ENCODE results near the gene SULF2.
"Not testable (repeated sequence)": the region's sequence is repeated elsewhere in the genome, so short reads cannot be mapped to it uniquely, and the experiment has no call there.

SULF2 gene

DNA sequence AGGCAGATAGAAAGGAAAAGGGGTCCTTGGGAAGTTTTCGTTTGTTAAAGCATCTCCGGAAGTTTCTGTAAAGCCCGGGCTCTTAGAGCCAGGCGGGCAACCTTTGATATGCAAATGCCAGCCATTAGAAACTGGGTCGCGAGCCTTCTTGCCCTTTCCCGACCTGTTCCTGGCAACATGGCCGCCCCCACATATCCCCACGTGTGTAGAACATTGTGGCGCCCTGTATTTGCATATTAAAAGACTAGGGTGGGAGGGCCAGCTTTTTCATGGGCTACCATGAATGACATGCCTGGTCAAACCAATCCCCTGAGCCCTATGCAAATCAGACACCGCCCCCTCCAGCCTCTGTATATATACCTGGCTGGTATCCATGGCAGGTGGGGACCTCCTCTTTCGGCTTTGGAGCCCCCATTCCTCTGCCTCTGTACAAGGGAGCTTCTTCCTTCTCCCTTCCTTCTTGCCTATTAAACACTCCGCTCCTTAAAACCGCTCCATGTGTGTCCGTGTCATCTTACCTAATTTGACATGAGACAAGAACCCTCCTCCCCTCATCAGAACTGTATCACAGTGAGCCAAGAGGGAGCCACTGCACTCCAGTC, 19.0 kb upstream of the SULF2 start:
- DNase-seq, result not testable (repeated sequence)

DNA sequence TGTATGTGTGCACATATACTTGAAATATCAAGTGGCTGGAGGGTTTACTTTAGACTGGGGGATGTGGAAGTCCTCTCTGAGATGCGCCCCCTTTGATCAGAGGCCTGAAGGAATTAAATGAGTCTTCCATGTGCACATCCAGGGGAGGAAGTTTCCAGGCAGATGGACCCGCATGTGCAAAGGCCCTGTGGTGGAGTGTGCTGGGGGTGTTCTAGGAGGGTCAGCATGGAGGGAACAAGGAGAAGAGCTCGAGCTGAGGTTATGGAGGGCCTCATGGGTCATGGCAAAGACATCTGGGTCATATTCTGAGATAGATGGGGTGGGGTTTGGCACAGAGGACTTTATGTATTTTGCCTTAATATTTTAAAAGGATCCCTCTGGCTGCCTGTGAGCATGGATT, 17.7 kb upstream of the SULF2 start:
- no peak for DNase-seq

DNA sequence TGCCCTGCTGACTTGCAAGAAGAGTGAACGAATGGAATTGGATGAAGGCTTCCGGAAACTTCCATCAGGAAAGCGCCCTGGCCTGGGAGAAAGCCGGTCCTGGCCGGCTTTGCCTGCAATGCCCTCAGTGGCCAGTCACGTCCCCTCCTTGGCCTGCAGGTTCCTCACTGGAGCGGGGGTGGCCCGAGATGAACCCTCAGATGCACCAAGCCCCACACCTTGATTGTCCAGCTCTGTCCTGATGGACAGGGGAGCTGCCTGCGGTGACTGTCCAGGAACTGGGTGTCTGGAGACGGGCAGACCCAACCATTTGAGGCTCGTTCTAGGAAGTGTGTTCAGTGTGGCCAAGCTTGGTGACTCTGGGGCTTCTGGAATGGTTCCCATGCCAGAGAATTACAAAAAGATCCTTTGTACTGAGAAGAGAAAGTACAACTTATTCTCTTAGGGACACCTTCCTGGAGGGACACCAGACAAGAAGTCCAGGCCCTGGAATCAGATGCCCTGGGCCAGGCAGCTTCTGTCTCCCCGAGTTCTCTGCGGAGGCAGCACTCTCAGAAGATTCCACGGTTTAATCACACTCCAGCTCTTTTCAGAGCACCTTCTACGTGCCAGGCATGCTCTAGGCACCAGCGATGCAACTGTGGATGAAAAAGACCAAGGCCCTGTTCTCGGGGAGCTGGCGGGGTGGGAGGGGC, 17.1 kb upstream of the SULF2 start:
- no peak for DNase-seq

DNA sequence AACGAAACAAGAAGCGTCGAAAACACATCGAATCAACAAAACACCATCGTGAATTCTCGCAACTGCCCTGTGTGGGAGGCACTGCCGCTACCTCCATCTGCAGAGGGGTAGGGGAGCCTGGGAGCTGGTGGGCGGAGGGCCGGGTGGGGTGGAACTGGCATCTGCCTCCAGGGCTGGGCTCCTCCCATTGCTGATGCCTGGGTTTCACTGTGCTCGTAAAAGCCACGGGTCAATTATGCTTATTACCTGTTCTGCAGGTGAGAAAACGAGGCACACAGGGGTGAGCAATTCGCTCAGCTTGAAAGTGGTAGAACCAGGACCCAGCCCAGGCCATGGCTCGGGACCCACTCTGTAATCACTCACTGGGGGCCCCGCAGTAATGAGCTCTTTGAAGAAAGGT, 16.5 kb upstream of the SULF2 start:
- DNase-seq, result no peak

DNA sequence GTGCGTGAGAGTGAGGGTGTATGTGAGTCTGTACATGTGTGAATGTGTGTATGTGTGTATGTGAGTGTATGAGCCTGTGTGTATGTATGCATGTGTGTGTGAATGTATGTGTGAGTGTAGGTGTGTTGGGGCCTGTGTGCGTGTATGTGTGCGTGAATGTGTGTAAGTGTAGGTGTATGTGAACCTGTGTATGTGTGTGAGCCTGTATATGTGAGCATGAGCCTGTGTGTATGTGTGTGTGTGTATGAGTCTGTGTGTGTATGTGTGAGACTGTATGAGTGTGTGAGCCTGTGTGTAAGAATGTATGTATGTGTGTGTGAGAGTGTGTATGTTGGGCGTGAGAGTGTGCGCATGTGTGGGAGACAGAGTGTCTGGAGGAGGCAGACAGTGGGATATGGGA, 15.8 kb upstream of the SULF2 start:
- no peak for DNase-seq

DNA sequence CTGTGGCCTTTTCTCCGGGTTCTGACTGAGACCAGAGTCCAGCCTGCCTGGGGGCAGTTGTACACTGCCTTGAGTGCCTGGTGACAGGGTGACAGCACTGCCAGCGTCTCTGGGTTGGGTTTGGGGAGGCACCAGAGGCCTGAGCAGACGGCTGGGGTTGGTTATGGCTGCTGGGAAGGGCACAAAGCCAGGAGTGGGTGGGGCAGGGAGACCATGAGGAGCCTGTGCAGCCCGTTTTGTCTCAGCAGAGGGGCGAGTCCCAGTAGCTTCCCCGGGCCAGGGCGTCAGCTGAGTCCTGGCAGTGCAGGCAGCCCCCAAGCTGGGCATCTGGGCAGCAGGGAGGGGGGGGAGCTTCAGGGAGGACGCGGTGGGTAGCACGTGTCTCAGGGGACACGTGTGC, 15.3 kb upstream of the SULF2 start:
- no peak for DNase-seq

DNA sequence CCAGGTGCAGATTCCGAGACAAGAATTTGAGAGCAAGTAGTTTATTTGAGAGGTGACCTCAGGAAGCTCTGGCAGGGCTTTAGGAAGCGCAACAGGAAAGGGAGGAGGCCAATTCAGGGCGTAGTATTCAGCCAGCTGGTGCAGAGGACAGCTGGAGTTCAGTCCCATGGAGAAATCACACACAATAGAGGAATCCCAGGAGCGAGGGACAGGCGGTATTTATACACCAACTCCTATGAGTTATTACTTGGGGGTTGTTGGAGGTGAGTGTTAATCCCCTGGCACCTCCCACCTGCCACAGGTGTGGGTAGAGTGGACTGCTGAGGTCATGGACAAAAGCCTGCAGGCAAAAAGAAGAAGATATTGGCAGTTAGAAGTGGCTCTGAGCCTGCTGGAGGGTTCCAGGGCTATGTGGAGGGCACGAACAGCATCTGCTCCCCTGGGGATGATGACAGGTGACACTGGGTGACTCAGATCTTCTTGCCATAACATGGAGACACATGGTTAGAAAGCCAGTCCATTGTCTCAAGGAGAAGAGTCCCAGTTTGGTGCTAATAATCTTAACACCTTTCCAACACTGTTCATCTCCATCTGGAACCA, 13.9 kb upstream of the SULF2 start:
- no peak for DNase-seq

DNA sequence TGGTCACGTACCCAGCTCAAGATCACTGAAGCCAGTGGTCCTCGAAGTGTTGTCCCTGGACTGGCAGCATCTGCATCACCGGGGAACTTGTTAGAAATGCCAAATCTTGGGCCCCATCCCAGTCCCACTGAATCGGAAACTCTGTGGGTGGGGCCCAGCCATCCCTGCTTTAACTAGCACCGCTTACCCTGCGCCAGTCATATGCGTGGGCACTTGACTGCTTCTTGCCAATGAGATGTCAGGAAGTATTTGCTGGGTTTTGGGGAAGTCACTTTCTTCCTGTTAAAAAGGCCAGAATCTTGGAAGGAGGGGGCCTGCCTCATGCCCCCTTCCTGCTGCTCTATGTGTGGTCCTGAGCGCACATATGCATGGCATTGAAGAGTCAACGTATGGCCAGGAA, 11.7 kb upstream of the SULF2 start:
- DNase-seq, result no peak

DNA sequence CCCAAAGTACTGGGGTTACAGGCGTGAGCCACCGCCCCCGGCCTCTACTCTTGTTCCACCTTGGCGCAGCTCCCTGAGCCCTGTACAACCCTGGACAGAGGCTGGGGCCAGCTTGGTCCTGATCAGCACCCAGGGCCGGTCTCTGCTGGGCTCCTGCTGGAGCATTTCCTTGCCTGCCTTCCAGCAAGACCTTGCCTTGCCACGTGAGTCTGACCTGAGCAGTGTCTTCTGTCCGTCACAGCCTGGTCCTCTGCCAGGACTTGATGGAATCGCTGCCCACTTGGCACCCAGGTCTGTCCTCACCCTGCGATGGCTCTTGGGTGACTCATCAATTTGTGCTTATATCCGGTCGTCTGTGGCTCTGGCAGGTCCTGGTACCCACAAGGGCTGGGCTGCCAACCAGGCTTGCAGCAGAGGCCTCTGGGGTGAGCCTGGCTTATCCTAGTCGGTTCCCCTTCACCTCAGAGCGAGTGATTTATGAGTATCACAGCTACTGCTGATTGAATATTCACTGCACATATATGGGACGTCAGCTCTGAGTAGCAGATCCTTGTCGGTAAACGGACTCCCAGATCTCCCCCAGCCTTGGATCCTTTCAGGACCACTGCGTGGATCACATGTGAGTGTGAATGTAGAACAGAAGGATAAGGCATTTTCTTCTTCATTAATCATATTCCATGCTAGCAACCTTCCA, 10.1 kb upstream of the SULF2 start:
- DNase-seq, result peak; percentile 31

DNA sequence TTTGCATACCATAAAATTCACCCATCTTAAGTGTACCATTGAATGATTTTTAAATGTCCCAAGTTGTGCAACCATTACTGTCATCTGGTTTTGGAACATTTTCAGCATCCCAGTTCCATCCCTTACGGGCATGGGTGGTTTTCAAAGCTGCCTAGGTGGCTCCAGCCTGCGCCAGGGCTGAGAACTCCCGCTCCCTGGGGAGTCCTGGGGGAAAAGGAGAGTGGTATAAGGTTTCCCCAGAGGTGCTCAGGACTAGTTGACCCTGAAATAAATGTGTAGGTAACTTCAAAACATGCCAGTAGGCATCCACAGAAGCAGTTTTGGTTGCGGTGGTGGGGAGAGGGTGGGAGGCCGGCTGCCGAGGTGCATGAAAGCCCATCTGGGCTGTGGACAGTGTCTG, 9.0 kb upstream of the SULF2 start:
- not testable (repeated sequence) for DNase-seq

DNA sequence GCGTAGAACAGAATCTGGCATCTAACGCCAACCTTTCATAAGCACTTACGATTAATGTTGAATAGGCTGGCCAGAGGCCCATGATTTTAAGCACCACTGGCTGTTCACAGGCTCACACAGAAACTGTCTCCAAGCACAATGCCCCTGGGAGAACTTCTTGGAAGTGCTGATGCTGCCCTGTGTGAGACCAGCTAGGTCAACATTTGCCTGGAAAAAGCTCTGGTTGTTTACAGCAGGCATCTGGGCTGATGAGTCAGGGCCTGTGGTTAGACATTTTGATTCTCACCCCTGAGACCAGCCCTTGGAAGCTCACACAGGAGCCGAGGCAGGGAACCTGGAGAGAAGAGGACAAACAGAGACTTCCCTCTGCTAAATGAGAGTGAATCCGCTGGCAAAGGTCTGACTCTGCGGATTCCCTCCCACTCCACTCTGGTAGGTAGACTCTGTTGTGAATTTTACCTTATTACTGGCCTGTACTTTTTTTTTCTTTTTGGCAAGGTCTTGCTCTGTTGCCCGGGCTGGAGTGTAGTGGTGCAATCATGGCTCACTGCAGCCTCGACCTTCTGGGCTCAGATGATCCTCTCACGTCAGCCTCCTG, 6.8 kb upstream of the SULF2 start:
- no peak for DNase-seq

DNA sequence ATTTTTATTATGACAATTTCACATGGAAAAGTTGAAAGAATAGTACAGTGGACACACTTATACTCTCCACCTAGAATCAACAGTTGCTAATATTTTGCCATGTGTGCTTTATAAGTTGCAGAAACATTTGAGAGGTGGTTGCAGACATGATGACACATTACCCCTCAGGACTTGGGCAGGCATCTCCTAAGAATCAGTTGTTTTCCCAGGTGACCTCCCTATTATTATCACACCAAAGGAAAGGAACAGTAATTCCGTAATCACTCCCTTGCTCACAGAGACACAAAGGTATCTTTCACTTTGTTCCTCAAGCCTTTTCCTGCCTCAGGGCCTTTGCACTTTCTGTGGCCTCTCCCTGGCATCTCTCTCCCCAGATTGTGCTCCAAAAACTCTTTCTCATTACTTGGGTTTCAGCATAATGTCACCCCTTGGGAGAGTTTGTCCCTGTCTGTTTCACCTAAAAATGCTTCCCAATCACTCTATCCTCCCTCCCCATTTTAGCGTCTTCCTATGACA, 5.9 kb upstream of the SULF2 start:
- no peak for DNase-seq

DNA sequence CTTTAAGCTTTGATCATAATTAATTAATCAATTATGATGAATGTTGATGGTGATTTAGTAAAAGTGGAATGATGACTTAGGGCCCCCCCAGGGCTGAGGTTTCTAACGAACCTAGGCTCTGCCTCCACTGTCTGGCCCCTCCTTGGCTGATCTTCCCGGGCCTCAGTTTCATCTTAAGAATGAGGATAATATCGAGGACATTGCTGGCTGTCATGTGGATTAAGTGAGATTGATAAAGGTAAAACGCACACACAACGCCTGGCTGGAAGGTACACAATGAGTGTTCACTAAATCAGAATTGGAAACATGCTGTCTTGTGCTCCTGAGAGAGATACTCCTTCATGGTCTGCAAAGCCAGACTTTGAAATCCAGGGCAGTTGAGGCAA, 5.3 kb upstream of the SULF2 start:
- no peak for DNase-seq

DNA sequence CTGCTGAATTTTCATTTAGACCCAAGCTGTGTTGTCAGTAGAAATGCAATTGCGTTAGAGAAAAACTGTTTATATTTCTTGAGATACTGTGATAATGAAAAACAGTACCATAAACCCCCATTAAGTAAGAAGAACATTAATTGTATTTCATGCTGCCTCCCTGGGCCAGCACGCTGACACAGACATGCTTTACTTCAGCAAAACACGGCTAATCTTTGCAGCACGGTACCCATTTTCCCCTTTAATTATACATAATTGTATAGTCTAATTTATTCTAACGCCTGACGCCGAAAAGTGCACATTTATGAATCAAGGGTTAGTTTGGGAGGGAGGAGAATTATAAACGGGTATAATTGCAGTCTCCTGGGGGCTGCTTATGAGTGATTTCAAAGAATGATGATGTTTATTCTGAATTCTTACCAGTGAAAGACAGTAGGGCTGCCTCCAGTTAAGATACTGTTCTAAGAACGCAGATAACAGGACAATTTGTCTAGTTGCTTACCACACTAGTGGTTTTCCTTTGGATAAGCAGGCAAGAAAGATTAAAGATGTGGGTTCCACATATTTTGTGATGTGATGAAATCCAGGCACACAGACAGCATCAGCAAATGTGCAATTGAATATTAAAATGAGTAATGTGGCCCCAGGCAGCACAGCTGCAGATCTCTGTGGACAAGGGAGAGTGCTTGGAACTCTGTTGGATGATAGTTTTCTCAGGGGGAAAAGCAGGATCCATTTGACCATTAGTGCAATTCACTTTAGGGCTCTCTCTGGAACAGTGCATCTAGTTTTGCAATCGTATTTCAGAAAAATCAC, 4.7 kb upstream of the SULF2 start:
- peak; percentile 48 for DNase-seq

DNA sequence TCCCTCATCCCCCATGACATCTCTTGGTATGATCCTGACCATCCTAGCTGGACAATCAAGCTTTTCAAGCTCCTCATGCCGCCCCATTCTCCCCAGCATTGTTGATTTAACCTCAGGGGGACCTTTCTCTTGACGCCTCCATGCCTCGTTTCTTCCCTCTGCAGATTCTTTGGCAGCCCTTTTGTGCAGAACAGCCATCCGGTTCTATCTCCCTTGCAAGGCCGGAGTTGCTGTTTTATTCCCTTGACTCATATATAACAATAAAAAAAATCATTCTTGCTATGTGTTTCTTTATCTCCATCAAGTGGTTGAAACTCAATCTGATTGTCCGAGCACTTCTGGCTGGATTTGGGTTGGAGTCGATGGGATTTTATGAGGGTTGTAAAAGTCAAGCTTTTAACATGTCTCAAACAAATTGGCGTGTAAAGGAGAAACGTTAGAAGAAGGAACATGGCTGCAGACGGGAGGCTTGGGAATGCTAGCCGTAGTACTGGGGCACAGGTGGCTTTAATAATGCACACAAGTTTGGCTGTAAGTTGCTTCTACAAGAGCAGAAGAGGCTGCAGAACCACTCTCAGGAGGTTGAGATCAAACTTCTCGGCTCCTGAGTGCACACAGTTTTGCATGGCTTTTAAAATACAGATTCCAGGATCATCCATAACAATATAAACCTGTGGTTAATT, 3.9 kb upstream of the SULF2 start:
- DNase-seq, result no peak

DNA sequence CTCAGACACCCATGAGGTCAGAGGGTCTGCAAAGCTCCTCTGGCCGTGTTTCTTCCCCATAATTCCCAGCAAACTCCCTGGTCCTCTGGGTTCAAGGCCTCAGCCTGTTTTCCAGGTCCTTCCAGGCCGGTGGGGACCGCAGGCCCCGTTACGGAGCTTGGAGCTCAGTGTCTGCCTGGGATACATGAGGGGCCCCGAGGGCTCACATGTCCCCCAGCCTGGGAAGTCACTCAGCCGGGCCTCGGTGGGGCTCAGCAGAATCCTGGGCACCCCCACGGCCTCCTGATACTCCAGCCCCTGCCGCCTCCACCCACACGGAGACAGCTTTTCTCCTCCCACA, 3.4 kb upstream of the SULF2 start:
- DNase-seq, result no peak

DNA sequence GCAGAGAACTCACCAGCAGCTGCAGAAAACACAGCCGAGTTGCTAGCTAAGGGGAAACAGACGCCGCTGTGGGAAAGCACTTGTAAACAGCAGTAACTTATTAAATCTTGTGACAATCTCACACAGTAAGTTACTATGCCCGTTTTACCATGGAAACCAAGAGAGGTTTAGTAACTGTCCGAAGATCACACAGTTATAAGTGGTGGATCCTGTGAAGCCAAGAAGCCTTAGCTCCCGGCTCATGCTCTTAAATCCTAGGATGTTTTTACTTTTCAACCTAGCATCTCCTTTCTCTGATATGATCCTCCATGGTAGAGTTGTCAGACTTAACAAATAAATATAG, 1.5 kb upstream of the SULF2 start:
- no peak for DNase-seq

DNA sequence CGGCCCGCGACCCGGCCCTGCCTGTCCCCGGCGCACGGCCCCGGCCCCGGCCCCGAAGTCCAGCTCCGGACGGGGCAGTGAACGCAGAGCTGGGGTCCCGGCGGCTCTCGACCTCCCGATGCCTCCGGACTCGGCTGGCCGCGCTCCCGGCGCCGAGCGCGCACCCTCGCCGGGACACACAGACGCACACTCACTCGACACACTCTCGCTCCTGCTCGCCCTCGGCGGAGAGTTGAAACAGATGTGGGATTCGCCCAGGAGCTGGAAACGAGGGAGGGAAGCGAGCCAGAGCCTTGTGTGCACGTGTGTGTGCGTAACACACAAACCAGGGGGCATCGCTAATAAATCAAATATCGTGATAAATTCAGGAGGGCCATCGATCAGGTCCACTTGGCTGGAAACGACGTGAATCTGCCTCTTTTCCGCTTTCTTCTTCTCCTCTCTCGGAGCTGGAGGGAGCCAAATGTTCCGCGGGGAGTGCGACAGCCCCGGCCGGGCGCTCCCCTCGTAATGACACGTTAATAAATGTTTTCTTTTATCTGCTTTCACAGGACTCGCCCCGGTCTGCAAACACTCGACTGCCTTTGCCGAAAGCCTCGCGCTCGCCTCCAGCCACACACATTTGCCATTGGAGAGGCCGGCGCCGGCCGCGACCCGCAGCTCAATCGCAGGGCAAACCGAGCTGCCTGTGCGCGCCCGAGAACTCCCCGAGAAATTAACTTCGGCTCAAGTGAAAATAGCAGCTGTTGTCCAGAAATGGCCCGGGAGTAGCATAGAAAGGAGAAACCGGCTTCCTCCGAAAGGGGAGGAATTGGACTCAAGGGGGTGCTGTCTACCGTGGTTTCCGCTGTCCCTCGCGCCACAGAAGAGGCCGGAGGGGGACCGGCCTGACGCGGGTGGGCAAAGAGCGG, 828 bp upstream of the SULF2 start:
- peak; percentile 61 for DNase-seq

DNA sequence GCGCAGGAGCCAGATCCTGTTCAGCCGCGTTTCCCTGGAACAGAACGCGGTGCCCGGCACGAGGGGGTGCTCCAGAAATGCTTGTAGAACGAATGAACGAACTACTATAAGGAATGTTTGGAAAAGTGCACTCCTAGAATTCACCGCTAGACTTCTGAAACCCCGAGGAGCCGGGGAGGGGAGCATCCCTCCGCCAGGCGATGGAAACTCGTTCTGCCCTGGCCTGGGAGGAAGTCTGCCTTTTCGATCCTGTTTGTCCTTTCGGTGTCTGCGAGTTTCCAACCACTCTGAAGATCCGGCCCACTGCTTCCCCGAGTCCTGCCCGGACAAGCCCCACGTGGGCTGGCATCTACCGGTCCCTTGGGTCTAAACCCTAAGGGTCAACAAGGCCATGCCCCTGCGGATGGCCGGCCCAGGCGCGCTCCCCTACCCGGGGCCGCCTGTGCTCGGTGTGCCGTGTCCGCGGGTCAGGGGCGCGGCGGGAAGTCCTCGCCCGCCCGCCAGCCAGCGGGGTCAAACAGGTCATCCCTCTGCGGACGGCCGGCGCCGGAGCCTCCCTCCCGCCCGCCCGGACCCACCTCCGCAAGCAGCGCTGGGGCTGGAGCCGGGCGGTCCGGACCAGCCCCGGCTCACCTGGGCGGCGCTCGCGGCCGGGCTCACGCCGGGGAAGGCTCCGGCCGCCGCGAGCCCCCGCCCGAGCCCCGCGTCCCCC, 526 bp downstream of the SULF2 start:
- DNase-seq, result no peak

DNA sequence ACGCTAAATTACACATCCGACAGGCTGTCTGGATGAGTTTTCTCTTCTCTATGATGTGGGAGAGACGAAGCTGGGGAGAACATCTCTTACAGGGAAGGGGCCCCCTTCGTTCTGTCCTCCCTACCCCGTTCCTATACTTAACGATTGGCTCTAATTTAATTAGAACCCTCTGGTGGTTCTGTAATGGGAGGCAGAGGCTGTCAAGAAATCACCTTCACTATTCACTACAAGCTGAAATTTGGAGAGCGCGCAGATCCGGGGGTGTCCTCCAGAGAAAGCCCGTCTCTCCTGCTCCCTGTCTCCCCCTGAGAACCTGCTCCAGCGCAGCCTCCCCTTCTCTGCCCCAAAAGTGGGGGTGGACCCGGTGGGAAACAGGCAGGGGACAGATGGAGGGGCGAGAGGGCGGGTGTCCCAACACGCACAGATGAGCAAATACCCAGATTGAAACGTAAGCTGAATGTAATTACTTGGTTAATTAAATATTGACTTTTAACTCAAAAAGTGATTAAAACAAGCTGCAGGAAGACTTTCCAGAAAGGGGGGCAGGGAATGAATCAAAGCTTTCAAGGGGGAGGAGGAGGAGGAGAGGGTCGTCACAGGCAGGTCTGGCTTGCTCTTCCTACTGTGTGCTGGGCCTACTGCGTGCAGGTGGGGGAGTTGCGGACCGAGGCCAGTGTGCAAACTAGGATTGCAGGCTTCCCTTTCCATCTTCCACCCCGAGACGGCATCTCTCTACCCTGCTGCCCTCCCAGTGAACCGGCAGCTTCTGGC, 1.3 kb downstream of the SULF2 start:
- no peak for DNase-seq

Data from hematopoietic multipotent progenitor cell treated with erythropoietin and hydrocortisone succinate and interleukin-3 and kit ligand, for 6 days (in vitro differentiated cells).